ENCODE measurements around the gene SLC41A2.
"Not testable (repeated sequence)": the region's sequence is repeated elsewhere in the genome, so short reads cannot be mapped to it uniquely, and the experiment has no call there.

SLC41A2 gene

GRCh38 chr12:104958001-104958804 is at the start of gene SLC41A2:
TSS of gene SLC41A2 (minus strand) at chr12:104958290. CDS start at chr12:104928527, 29,763 bp downstream.
- DNase-seq (ENCODE audit: low read depth) = peak; percentile 57

- DNase-seq (ENCODE audit: low read depth) = no peak
Observed at GRCh38 chr12:105001476-105001875, 43.4 kb upstream of the SLC41A2 start.

GRCh38 chr12:104999347-104999685 is 41.2 kb upstream of the SLC41A2 start:
- no peak for DNase-seq (ENCODE audit: low read depth)

GRCh38 chr12:104998423-104999346 is 40.6 kb upstream of the SLC41A2 start:
- no peak for DNase-seq (ENCODE audit: low read depth)

- no peak for DNase-seq (ENCODE audit: low read depth)
Observed at GRCh38 chr12:104997541-104997940, 39.5 kb upstream of the SLC41A2 start.

- no peak for DNase-seq (ENCODE audit: low read depth)
Observed at GRCh38 chr12:104994336-104994735, 36.2 kb upstream of the SLC41A2 start.

GRCh38 chr12:104991565-104992128 is 33.6 kb upstream of the SLC41A2 start:
- DNase-seq (ENCODE audit: low read depth) = no peak

GRCh38 chr12:104990950-104991349 is 32.9 kb upstream of the SLC41A2 start:
- DNase-seq (ENCODE audit: low read depth) = no peak

GRCh38 chr12:104986022-104986941 is 28.2 kb upstream of the SLC41A2 start, which contains the start of gene NOPCHAP1:
TSS of gene NOPCHAP1 (plus strand) at chr12:104986316. CDS start at chr12:104986353, 37 bp downstream.
- DNase-seq (ENCODE audit: low read depth) = peak; percentile 73

- DNase-seq (ENCODE audit: low read depth) = no peak
Observed at GRCh38 chr12:104985206-104985605, 27.1 kb upstream of the SLC41A2 start.

GRCh38 chr12:104977688-104978087 is 19.6 kb upstream of the SLC41A2 start:
- not testable (repeated sequence) for DNase-seq (ENCODE audit: low read depth)

- DNase-seq (ENCODE audit: low read depth) = no peak
Observed at GRCh38 chr12:104976703-104977102, 18.6 kb upstream of the SLC41A2 start.

- no peak for DNase-seq (ENCODE audit: low read depth)
Observed at GRCh38 chr12:104975587-104976343, 17.7 kb upstream of the SLC41A2 start.

GRCh38 chr12:104974626-104975290 is 16.7 kb upstream of the SLC41A2 start:
- DNase-seq (ENCODE audit: low read depth) = no peak

GRCh38 chr12:104973250-104973649 is 15.2 kb upstream of the SLC41A2 start:
- DNase-seq (ENCODE audit: low read depth) = no peak

GRCh38 chr12:104971306-104971705 is 13.2 kb upstream of the SLC41A2 start:
- no peak for DNase-seq (ENCODE audit: low read depth)

GRCh38 chr12:104969343-104969742 is 11.3 kb upstream of the SLC41A2 start:
- DNase-seq (ENCODE audit: low read depth) = no peak

- DNase-seq (ENCODE audit: low read depth) = no peak
Observed at GRCh38 chr12:104966677-104967076, 8.6 kb upstream of the SLC41A2 start.

- DNase-seq (ENCODE audit: low read depth) = no peak
Observed at GRCh38 chr12:104964856-104965205, 6.7 kb upstream of the SLC41A2 start.

GRCh38 chr12:104964167-104964855 is 6.2 kb upstream of the SLC41A2 start:
- DNase-seq (ENCODE audit: low read depth) = no peak
